H1 (cell line): ENCODE measurements around the gene NLRC5. TPM values are rescaled to one million over a fixed set of nuclear protein-coding genes. Genes with fewer than 3 reads are reported as not detected.
A peak's percentile ranks its signal among the peaks of the same experiment; 100 is the strongest.

ENCODE experiments used
- CTCF ChIA-PET: fragments of 300-600 bp; sonication (Branson Sonifier 250); formaldehyde crosslinking; loops from one replicate; lab custom pipeline; 2021; ENCODE audit not compliant: partially characterized antibody; lab: Charles Lee
- POLR2A ChIA-PET: fragments of 300-600 bp; sonication (Branson Sonifier 250); formaldehyde crosslinking; loops from one replicate; lab custom pipeline; 2021; ENCODE audit warnings: inconsistent platforms; ENCODE audit not compliant: partially characterized antibody; lab: Charles Lee
- DNase-seq, 2 experiments: peaks; one replicate each; pipeline versions ENCODE4 v3.0.0 to v3.0.0-alpha.2; 2010 to 2022; ENCODE audit warnings: low spot score in 2 of 2, low read depth in 1 of 2, mixed read lengths in 1 of 2
- FAIRE-seq: peaks from 2 replicates; lab custom pipeline; 2011; peaks lifted over from hg19 to GRCh38; lab: Jason Lieb, UNC
- H2AFZ ChIP-seq: 2 replicates; pipeline ENCODE4 v1.8.1; 2012; ENCODE audit warnings: low read length, inconsistent platforms
- H2AK5ac ChIP-seq: 2 replicates; pipeline ENCODE4 v1.6.1; 2013; ENCODE audit warnings: low read depth, low read length
- H2BK120ac ChIP-seq: replicated peaks from 2 replicates; pipeline ENCODE3; 2013; ENCODE audit warnings: low read depth, low read length, inconsistent platforms
- H2BK12ac ChIP-seq: 2 replicates; pipeline ENCODE4 v1.6.1; 2013; ENCODE audit warnings: low read depth, low read length
- H2BK15ac ChIP-seq: 2 replicates; pipeline ENCODE4 v1.6.1; 2013; ENCODE audit warnings: low read length
- H2BK20ac ChIP-seq: 2 replicates; pipeline ENCODE4 v1.6.1; 2013; ENCODE audit warnings: low read length
- H2BK5ac ChIP-seq: 2 replicates; pipeline ENCODE4 v1.6.1; 2013; ENCODE audit warnings: low read depth, low read length
- H3K14ac ChIP-seq: 2 replicates; pipeline ENCODE4 v1.6.1; 2013; ENCODE audit warnings: inconsistent platforms; ENCODE audit not compliant: insufficient read length
- H3K18ac ChIP-seq: 2 replicates; pipeline ENCODE4 v1.6.1; 2013; ENCODE audit warnings: low read length; ENCODE audit errors: extremely low read depth
- H3K23ac ChIP-seq: 2 replicates; pipeline ENCODE4 v1.6.1; 2013; ENCODE audit warnings: inconsistent platforms; ENCODE audit not compliant: insufficient read length
- H3K23me2 ChIP-seq: 2 replicates; pipeline ENCODE4 v1.6.1; 2013; ENCODE audit warnings: low read depth, low read length
- H3K27ac ChIP-seq: 2 replicates; pipeline ENCODE4 v1.6.1; 2011; ENCODE audit warnings: low read depth, low read length, inconsistent platforms
- H3K27me3 ChIP-seq, 4 experiments: replicated peaks in 1 of 4; 1 replicate in 1 of 4; 2 replicates in 3 of 4; pipeline versions ENCODE4 v1.6.1 to v1.8.1; 2011 to 2013; ENCODE audit warnings: low read length in 3 of 4, mild to moderate bottlenecking in 3 of 4, inconsistent platforms in 2 of 4, mixed read lengths in 2 of 4, moderate library complexity in 1 of 4; ENCODE audit not compliant: control insufficient read depth in 3 of 4, insufficient read depth in 3 of 4; ENCODE audit errors: extremely low read depth in 1 of 4
- H3K36me3 ChIP-seq, 4 experiments: 2 replicates each; pipeline versions ENCODE4 v1.6.1 to v1.8.1; 2011 to 2013; ENCODE audit warnings: mild to moderate bottlenecking in 4 of 4, low read length in 3 of 4, moderate library complexity in 2 of 4, control low read depth in 1 of 4, inconsistent platforms in 1 of 4; ENCODE audit not compliant: insufficient read depth in 4 of 4, control insufficient read depth in 2 of 4
- H3K4ac ChIP-seq: replicated peaks from 2 replicates; pipeline ENCODE3; 2013; ENCODE audit warnings: low read length, low read depth, mixed read lengths, inconsistent platforms; ENCODE audit not compliant: insufficient read length
- H3K4me1 ChIP-seq, 4 experiments: replicated peaks in 1 of 4; 1 replicate in 1 of 4; 2 replicates in 3 of 4; pipeline versions ENCODE4 v1.6.1 to v1.8.1; 2011 to 2013; ENCODE audit warnings: low read length in 3 of 4, inconsistent platforms in 2 of 4, mixed read lengths in 1 of 4; ENCODE audit not compliant: insufficient read depth in 4 of 4, control insufficient read depth in 3 of 4
- H3K4me2 ChIP-seq, 2 experiments: 2 replicates each; pipeline versions ENCODE4 v1.6.1 to v1.8.1; 2011 to 2013; ENCODE audit warnings: low read depth in 2 of 2, low read length in 2 of 2, control low read depth in 1 of 2, inconsistent platforms in 1 of 2, mild to moderate bottlenecking in 1 of 2; ENCODE audit not compliant: insufficient read depth in 1 of 2
- H3K4me3 ChIP-seq, 4 experiments: fragments of 200-600, 300-600 bp in 1 of 4; sonication (generic), shearing (Covaris generic), sonication (Bioruptor Twin) in 1 of 4; 2 replicates each; pipeline versions ENCODE4 v1.5.1 to v1.8.1; 2011 to 2016; ENCODE audit warnings: low read length in 4 of 4, low read depth in 3 of 4, control low read depth in 2 of 4, inconsistent platforms in 2 of 4, mild to moderate bottlenecking in 2 of 4, mixed read lengths in 1 of 4, moderate library complexity in 1 of 4; ENCODE audit not compliant: insufficient read depth in 2 of 4; ENCODE audit errors: extremely low read depth in 1 of 4
- H3K56ac ChIP-seq: replicated peaks from 2 replicates; pipeline ENCODE3; 2013; ENCODE audit warnings: low read depth, mild to moderate bottlenecking, mixed read lengths, low read length, inconsistent platforms; ENCODE audit not compliant: insufficient read length
- H3K79me1 ChIP-seq: 2 replicates; pipeline ENCODE4 v1.6.1; 2013; ENCODE audit warnings: low read depth, low read length, control low read depth
- H3K79me2 ChIP-seq, 2 experiments: 2 replicates each; pipeline versions ENCODE4 v1.6.1 to v1.8.1; 2012 to 2013; ENCODE audit warnings: low read length in 2 of 2, mild to moderate bottlenecking in 2 of 2, inconsistent platforms in 1 of 2; ENCODE audit not compliant: insufficient read depth in 2 of 2, control insufficient read depth in 1 of 2
- H3K9ac ChIP-seq, 4 experiments: replicated peaks in 1 of 4; 1 replicate in 1 of 4; 2 replicates in 3 of 4; pipeline versions ENCODE4 v1.6.1 to v1.8.1; 2011 to 2013; ENCODE audit warnings: low read depth in 3 of 4, low read length in 3 of 4, control low read depth in 2 of 4, mild to moderate bottlenecking in 2 of 4, moderate library complexity in 2 of 4, inconsistent platforms in 1 of 4; ENCODE audit errors: extremely low read depth in 1 of 4
- H3K9me3 ChIP-seq, 2 experiments: 2 replicates each; pipeline versions ENCODE4 v1.6.1 to v1.8.1; 2012 to 2013; ENCODE audit warnings: mild to moderate bottlenecking in 2 of 2, moderate library complexity in 2 of 2, control low read depth in 1 of 2, inconsistent platforms in 1 of 2, low read depth in 1 of 2, low read length in 1 of 2, mixed read lengths in 1 of 2; ENCODE audit not compliant: insufficient read depth in 2 of 2
- H4K20me1 ChIP-seq, 2 experiments: replicated peaks in 1 of 2; 2 replicates each; pipeline versions ENCODE3 to v1.8.1; 2011 to 2013; ENCODE audit warnings: inconsistent platforms in 2 of 2, low read length in 2 of 2, mild to moderate bottlenecking in 1 of 2; ENCODE audit not compliant: insufficient read depth in 2 of 2, control insufficient read depth in 1 of 2
- H4K5ac ChIP-seq: 2 replicates; pipeline ENCODE4 v1.6.1; 2013; ENCODE audit warnings: low read length, low read depth, mixed read lengths, inconsistent platforms; ENCODE audit not compliant: insufficient read length
- H4K8ac ChIP-seq: 2 replicates; pipeline ENCODE4 v1.8.0; 2013; ENCODE audit warnings: mild to moderate bottlenecking, moderate library complexity, low read length, inconsistent platforms; ENCODE audit not compliant: insufficient read depth; ENCODE audit errors: extremely low read depth
- H4K91ac ChIP-seq: replicated peaks from 2 replicates; pipeline ENCODE3; 2013; ENCODE audit warnings: low read length, mixed read lengths, inconsistent platforms; ENCODE audit not compliant: insufficient read length
- CBX8 ChIP-seq: fragments of 300-800, 300-1000 bp; sonication (generic); IDR thresholded peaks from 2 replicates; pipeline ENCODE4 v1.7.1; 2016; ENCODE audit warnings: low read depth, low read length, borderline replicate concordance
- CREB1 ChIP-seq: IDR thresholded peaks from 2 replicates; pipeline ENCODE4 v1.6.1; 2012; ENCODE audit warnings: inconsistent platforms
- CTBP2 ChIP-seq: IDR thresholded peaks from 2 replicates; pipeline ENCODE4 v1.7.0; 2011; ENCODE audit warnings: borderline replicate concordance, mild to moderate bottlenecking, moderate library complexity, mixed read lengths, low read length; ENCODE audit not compliant: insufficient read depth, insufficient read length
- EZH2 ChIP-seq: fragments of 200-600 bp; sonication (generic); IDR thresholded peaks from 2 replicates; pipeline ENCODE4 v1.7.1; 2012; ENCODE audit warnings: low read depth, mild to moderate bottlenecking, moderate library complexity, low read length, inconsistent platforms; ENCODE audit not compliant: severe bottlenecking
- HDAC6 ChIP-seq: IDR thresholded peaks from one replicate; pipeline ENCODE4 v1.7.1; 2012; ENCODE audit warnings: low read depth, mild to moderate bottlenecking, inconsistent platforms, low read length, moderate library complexity
- JUN ChIP-seq: IDR thresholded peaks from 2 replicates; pipeline ENCODE4 v1.6.1; 2011; ENCODE audit warnings: low read depth, mild to moderate bottlenecking, improper control_type of control experiment, low read length
- POLR2A ChIP-seq, 2 experiments: IDR thresholded peaks; 1 replicate in 1 of 2; 2 replicates in 1 of 2; pipeline ENCODE4 v1.6.1; 2011; ENCODE audit warnings: low read depth in 2 of 2, low read length in 2 of 2, mild to moderate bottlenecking in 2 of 2; ENCODE audit errors: control extremely low read depth in 1 of 2
- POLR2AphosphoS5 ChIP-seq: IDR thresholded peaks from 2 replicates; pipeline ENCODE4 v1.6.1; 2011; ENCODE audit warnings: low read depth, low read length
- RBBP5 ChIP-seq: IDR thresholded peaks from 2 replicates; pipeline ENCODE4 v1.7.1; 2012; ENCODE audit warnings: low read depth, mild to moderate bottlenecking, inconsistent platforms, low read length, moderate library complexity, borderline replicate concordance
- SIN3A ChIP-seq, 2 experiments: IDR thresholded peaks in 1 of 2; conservative IDR thresholded peaks in 1 of 2; 2 replicates each; pipeline ENCODE4 v1.6.1; 2011 to 2012; ENCODE audit warnings: low read length in 2 of 2, improper control_type of control experiment in 1 of 2, low read depth in 1 of 2, mild to moderate bottlenecking in 1 of 2
- SIX5 ChIP-seq: IDR thresholded peaks from 2 replicates; pipeline ENCODE4 v1.6.1; 2011; ENCODE audit warnings: mild to moderate bottlenecking, low read depth, low read length
- TAF1 ChIP-seq: IDR thresholded peaks from 2 replicates; pipeline ENCODE4 v1.6.1; 2011; ENCODE audit warnings: mild to moderate bottlenecking, low read depth, low read length
- ZNF274 ChIP-seq: IDR thresholded peaks from 2 replicates; pipeline ENCODE4 v1.7.0; 2012; ENCODE audit warnings: low read length, borderline replicate concordance; ENCODE audit errors: extremely low read depth
- WGBS, 2 experiments: shearing (Covaris generic) in 1 of 2; methylation state at CpG; one replicate each; pipeline versions ENCODE4 v1.1.6 to v1.1.7; 2013 to 2015; ENCODE audit warnings: low lambda C conversion rate in 2 of 2, mixed read lengths in 2 of 2, inconsistent platforms in 1 of 2, low coverage in 1 of 2, missing lambda C conversion rate in 1 of 2; ENCODE audit not compliant: insufficient replicate concordance in 2 of 2, insufficient coverage in 1 of 2, insufficient read length in 1 of 2; ENCODE audit errors: extremely low coverage in 1 of 2, missing lambda C conversion rate in 1 of 2; 5-methylcytosine and 5-hydroxymethylcytosine counted together
- polyA plus RNA-seq, 7 experiments: library from polyadenylated mRNA; depleted of rRNA in 3 of 7; stranded (reverse) in 5 of 7; unstranded in 2 of 7; fragments of >200 nt in 5 of 7; fragments of 200-250 nt in 2 of 7; gene quantifications; 1 replicate in 5 of 7; 2 replicates in 1 of 7; 4 replicates in 1 of 7; pipeline versions ENCODE4 v1.2.1 to v1.2.3, GENCODE V29; 2011 to 2013; ENCODE audit warnings: missing spikeins in 2 of 7, mixed read lengths in 2 of 7
- total RNA-seq: library from RNA; stranded (reverse); fragmentation: NEBNext Ultra II Directional; extraction: Animal tissue kit (Norgen Biotek cat#: 25700); gene quantifications from 2 replicates; pipeline ENCODE4 v1.2.1, GENCODE V29; 2021

NLRC5 gene
- total and polyA plus RNA-seq, 2 of the 8 experiments (the other 6 are each of a cell fraction or from before 2014, with no cell fraction given) = 2.2 to 3.2 TPM

GRCh38 chr16:57069635-57070370 lies 80.4 kb downstream of the NLRC5 start:
- Histone ChIP-seq H3K79me1 (no peaks in the 10 kb centered on the region), H2BK20ac (no peak overlapping the region; the same call in 1 of the 2 replicates), H2AFZ (no peak overlapping the region), H3K27ac (no peak overlapping the region), H2BK120ac (no peak overlapping the region), H2BK15ac (no peak overlapping the region), H3K4me2 (no peak overlapping the region), H3K9ac (no peak overlapping the region), H3K9me3 (no peaks in the 10 kb centered on the region), H3K18ac (no peak overlapping the region), H3K4ac (no peak overlapping the region), H3K14ac (no peak overlapping the region), H3K36me3 (no peaks in the 10 kb centered on the region), H2BK12ac (no peak overlapping the region), H4K20me1 (no peaks in the 10 kb centered on the region), H3K56ac (no peak overlapping the region), H3K79me2 (no peaks in the 10 kb centered on the region), H3K4me1 (peaks cover 0 to 3% (median 0%) of the 10 kb centered on the region in 4 experiments; a peak in 1 of 7 replicates), H4K5ac (no peak overlapping the region), H2AK5ac (no peak overlapping the region), H2BK5ac (0 out of 2 replicates have a peak overlapping the region, but pooled peaks have one; percentile 24), H3K4me3 (no peak overlapping the region), H3K27me3 (no peaks in the 10 kb centered on the region), H4K8ac (peak overlapping the region; percentile 29; the same call in 1 of the 2 replicates), H3K23me2 (peaks cover 16% of the 10 kb centered on the region; the same call in 1 of the 2 replicates), H4K91ac (no peak overlapping the region), H3K23ac (no peak overlapping the region)
- CTCF ChIA-PET = interaction anchor here (0.7 to 1.4 kb wide), 6 partner anchors 9 to 60 kb away, joined by 3 to 6 read pairs (median 3); partner anchors contain the start of gene CPNE2
- no peak for DNase-seq
- FAIRE-seq = no peak
- POLR2A ChIA-PET = interaction anchor here (1.1 kb wide), 1 partner anchor 8 kb away, joined by 3 read pairs; no protein-coding TSS in a partner anchor
- WGBS, 2 experiments = 82% methylated on average over 8 of the region's 8 CpGs; no CpG with 5 or more reads in 1 of the 2 experiments
- TF ChIP-seq TAF1 = no peak
- TF ChIP-seq ZNF274 = no peak
- no peak for TF ChIP-seq POLR2AphosphoS5
- no peak for TF ChIP-seq SIN3A (conservative IDR thresholded peaks at IDR 0.05 in 1 of 2, IDR thresholded peaks at IDR 0.05 in 1 of 2; ENCODE audit: low read depth in 1 of 2, low read length in 2 of 2)
- TF ChIP-seq SIX5 = no peak
- TF ChIP-seq POLR2A (IDR thresholded peaks at IDR 0.05; ENCODE audit: control extremely low read depth in 1 of 2, low read depth in 2 of 2, low read length in 2 of 2) = no peak
- TF ChIP-seq EZH2 = no peak
- no peak for TF ChIP-seq JUN
- no peak for TF ChIP-seq HDAC6
- TF ChIP-seq CBX8 = no peak
- no peak for TF ChIP-seq RBBP5
- no peak for TF ChIP-seq CREB1
- TF ChIP-seq CTBP2 = no peak
